HepG2 (cell line): ENCODE results near the gene POLN. TPM values are rescaled to one million over a fixed set of nuclear protein-coding genes. Genes with fewer than 3 reads are reported as not detected.

ENCODE experiments used
- ATF1 ChIP-seq: IDR thresholded peaks from 2 replicates; pipeline ENCODE4 v1.6.1; 2016; ENCODE audit warnings: mild to moderate bottlenecking, control low read depth
- CHD2 ChIP-seq: IDR thresholded peaks from 2 replicates; pipeline ENCODE4 v1.6.1; 2011; ENCODE audit warnings: low read depth, low read length, improper control_type of control experiment
- DBP ChIP-seq: sonication (generic); formaldehyde crosslinking; IDR thresholded peaks from 2 replicates; pipeline ENCODE4 v1.4.0; 2020; ENCODE audit warnings: missing genetic modification reagents; ENCODE audit errors: not compliant biosample characterization
- ERF ChIP-seq: IDR thresholded peaks from 2 replicates; pipeline ENCODE4 v1.6.1; 2018; ENCODE audit warnings: missing biosample characterization, missing genetic modification reagents
- FOSL1 ChIP-seq: sonication (generic); formaldehyde crosslinking; IDR thresholded peaks from 2 replicates; pipeline ENCODE4 v1.9.0; 2021; ENCODE audit warnings: missing genetic modification reagents, borderline replicate concordance
- FOXA1 ChIP-seq, 2 experiments: fragments of 450-650 bp in 1 of 2; sonication (generic) in 1 of 2; formaldehyde crosslinking in 1 of 2; IDR thresholded peaks; 2 replicates each; pipeline versions ENCODE4 v1.4.0 to v1.6.1; 2016 to 2020; ENCODE audit warnings: missing genetic modification reagents in 1 of 2
- GPBP1L1 ChIP-seq: sonication (generic); formaldehyde crosslinking; IDR thresholded peaks from 2 replicates; pipeline ENCODE4 v1.5.0; 2020; ENCODE audit warnings: mild to moderate bottlenecking, missing genetic modification reagents
- GZF1 ChIP-seq: sonication (generic); formaldehyde crosslinking; IDR thresholded peaks from 2 replicates; pipeline ENCODE4 v1.5.1; 2020; ENCODE audit warnings: mild to moderate bottlenecking, missing genetic modification reagents
- HNRNPH1 ChIP-seq: fragments of 200-400 bp; formaldehyde crosslinking; optimal IDR thresholded peaks from 2 replicates; pipeline ENCODE3; 2017; ENCODE audit warnings: mild to moderate bottlenecking, low read depth, low read length
- KDM5A ChIP-seq: fragments of 200-600 bp; sonication (generic); IDR thresholded peaks from 2 replicates; pipeline ENCODE4 v1.7.0; 2018; ENCODE audit warnings: antibody characterized with exemption, mild to moderate bottlenecking, low read length, borderline replicate concordance
- KLF16 ChIP-seq, 2 experiments: sonication (generic) in 1 of 2; formaldehyde crosslinking in 1 of 2; IDR thresholded peaks; 2 replicates each; pipeline versions ENCODE4 v1.6.1 to v1.8.0; 2016 to 2023; ENCODE audit warnings: missing genetic modification reagents in 2 of 2, missing compliant biosample characterization in 1 of 2
- LCORL ChIP-seq, 2 experiments: fragments of 450-650 bp in 1 of 2; sonication (generic) in 1 of 2; formaldehyde crosslinking in 1 of 2; IDR thresholded peaks; 2 replicates each; pipeline versions ENCODE4 v1.5.0 to v1.6.1; 2017 to 2020; ENCODE audit warnings: antibody characterized with exemption in 1 of 2, missing genetic modification reagents in 1 of 2
- MYC ChIP-seq: sonication (generic); formaldehyde crosslinking; IDR thresholded peaks from 2 replicates; pipeline ENCODE4 v1.9.0; 2021; ENCODE audit warnings: missing genetic modification reagents, borderline replicate concordance
- NFRKB ChIP-seq: fragments of 450-650 bp; IDR thresholded peaks from 2 replicates; pipeline ENCODE4 v1.6.1; 2017
- RAD51 ChIP-seq: fragments of 450-650 bp; IDR thresholded peaks from 2 replicates; pipeline ENCODE4 v1.6.1; 2016; ENCODE audit warnings: borderline replicate concordance
- RFX1 ChIP-seq: fragments of 450-650 bp; IDR thresholded peaks from 2 replicates; pipeline ENCODE4 v1.6.1; 2017
- RXRA ChIP-seq: sonication (generic); formaldehyde crosslinking; IDR thresholded peaks from 2 replicates; pipeline ENCODE4 v1.5.1; 2020; ENCODE audit warnings: missing genetic modification reagents
- SMYD3 ChIP-seq: sonication (generic); formaldehyde crosslinking; IDR thresholded peaks from 2 replicates; pipeline ENCODE4 v1.8.1; 2023; ENCODE audit warnings: mild to moderate bottlenecking, missing genetic modification reagents
- SNRNP70 ChIP-seq: fragments of 200-400 bp; formaldehyde crosslinking; IDR thresholded peaks from 2 replicates; pipeline ENCODE4 v1.6.1; 2017; ENCODE audit warnings: mild to moderate bottlenecking, low read depth, low read length, moderate library complexity
- TFAP4 ChIP-seq: sonication (generic); IDR thresholded peaks from 2 replicates; pipeline ENCODE4 v1.6.1; 2016; ENCODE audit warnings: low read depth, borderline replicate concordance
- ZFP41 ChIP-seq: sonication (generic); formaldehyde crosslinking; IDR thresholded peaks from 2 replicates; pipeline ENCODE4 v1.4.0; 2020; ENCODE audit warnings: mild to moderate bottlenecking, missing genetic modification reagents, borderline replicate concordance
- ZFYVE20 ChIP-seq: sonication (generic); formaldehyde crosslinking; IDR thresholded peaks from 2 replicates; pipeline ENCODE4 v1.8.0; 2023; ENCODE audit warnings: low read depth, mild to moderate bottlenecking, moderate library complexity, missing genetic modification reagents, borderline replicate concordance
- ZKSCAN8 ChIP-seq: IDR thresholded peaks from 2 replicates; pipeline ENCODE4 v1.6.1; 2016; ENCODE audit warnings: borderline replicate concordance, missing genetic modification reagents, missing compliant biosample characterization
- ZNF282 ChIP-seq: fragments of 450-650 bp; IDR thresholded peaks from 2 replicates; pipeline ENCODE4 v1.6.1; 2018; ENCODE audit not compliant: partially characterized antibody
- ZNF33A ChIP-seq: sonication (generic); formaldehyde crosslinking; IDR thresholded peaks from 2 replicates; pipeline ENCODE4 v1.5.1; 2020; ENCODE audit warnings: missing genetic modification reagents, mild to moderate bottlenecking, moderate library complexity, borderline replicate concordance
- ZNF501 ChIP-seq: sonication (generic); formaldehyde crosslinking; IDR thresholded peaks from 2 replicates; pipeline ENCODE4 v1.5.1; 2020; ENCODE audit warnings: mild to moderate bottlenecking, moderate library complexity, missing genetic modification reagents
- ZNF543 ChIP-seq: sonication (generic); formaldehyde crosslinking; IDR thresholded peaks from 2 replicates; pipeline ENCODE4 v1.4.0; 2020; ENCODE audit warnings: mild to moderate bottlenecking, missing genetic modification reagents
- ZNF614 ChIP-seq: IDR thresholded peaks from 2 replicates; pipeline ENCODE4 v1.6.1; 2018; ENCODE audit warnings: missing biosample characterization, missing genetic modification reagents, inconsistent platforms, borderline replicate concordance
- ZNF713 ChIP-seq: sonication (generic); formaldehyde crosslinking; IDR thresholded peaks from 2 replicates; pipeline ENCODE4 v1.4.0; 2020; ENCODE audit warnings: mild to moderate bottlenecking, missing genetic modification reagents
- ZNF768 ChIP-seq: sonication (generic); formaldehyde crosslinking; IDR thresholded peaks from 2 replicates; pipeline ENCODE4 v1.4.0; 2020; ENCODE audit warnings: missing genetic modification reagents
- ZSCAN31 ChIP-seq: sonication (generic); formaldehyde crosslinking; IDR thresholded peaks from 2 replicates; pipeline ENCODE4 v1.5.0; 2020; ENCODE audit warnings: low read depth, mild to moderate bottlenecking, missing genetic modification reagents
- polyA plus RNA-seq, 8 experiments: library from polyadenylated mRNA; depleted of rRNA in 3 of 8; stranded (reverse) in 7 of 8; unstranded in 1 of 8; fragments of >200 nt; fragmentation: Illumina TruSeq in 4 of 8; extraction: Trizol in 4 of 8; gene quantifications; 2 replicates each; pipeline versions ENCODE4 v1.2.1 to v1.2.3, GENCODE V29; 2011 to 2016; ENCODE audit warnings: low read depth in 4 of 8, missing spikeins in 1 of 8, mixed read lengths in 1 of 8; ENCODE audit not compliant: insufficient read depth in 1 of 8
- total RNA-seq, 5 experiments: library from RNA; depleted of rRNA; stranded (reverse); fragments of >200 nt; fragmentation: Illumina TruSeq; extraction: Trizol; gene quantifications; 2 replicates each; pipeline ENCODE4 v1.2.3, GENCODE V29; 2016; ENCODE audit warnings: low read depth in 1 of 5

Gene POLN
- total and polyA plus RNA-seq, 2 of the 13 experiments (the other 11 are each of a cell fraction or from before 2014, with no cell fraction given) = 0.93 to 1.5 TPM

- TF ChIP-seq RXRA (peak; percentile 54; the same call in 1 of the 2 replicates), ZFYVE20 (CRISPR knock-in tag) (no peak), DBP (no peak), ZKSCAN8 (CRISPR knock-in tag) (no peak), ZNF33A (CRISPR knock-in tag) (no peak), KLF16 (CRISPR knock-in tag; IDR thresholded peaks at IDR 0.05) (no peak), ATF1 (CRISPR knock-in tag) (no peak), LCORL (IDR thresholded peaks at IDR 0.05) (no peak), LCORL (CRISPR knock-in tag; IDR thresholded peaks at IDR 0.05) (peak; percentile 63; the same call in 1 of the 2 replicates), ZNF713 (CRISPR knock-in tag) (no peak), MYC (no peak), NFRKB (no peak), RFX1 (no peak), SNRNP70 (no peak), KDM5A (no peak), ZNF282 (no peak), GZF1 (CRISPR knock-in tag) (no peak), GPBP1L1 (CRISPR knock-in tag) (no peak), HNRNPH1 (no peak), ZFP41 (no peak), SMYD3 (CRISPR knock-in tag) (no peak), FOXA1 (IDR thresholded peaks at IDR 0.05) (no peak), FOXA1 (CRISPR knock-in tag; IDR thresholded peaks at IDR 0.05) (peak; percentile 68), FOSL1 (CRISPR knock-in tag) (no peak), ERF (CRISPR knock-in tag) (no peak), ZSCAN31 (CRISPR knock-in tag) (no peak), ZNF614 (CRISPR knock-in tag) (0 out of 2 replicates have a peak, but pooled peaks have one; percentile 38), CHD2 (no peak), RAD51 (no peak), ZNF501 (CRISPR knock-in tag) (no peak), ZNF543 (no peak), TFAP4 (peak; percentile 39; the same call in 1 of the 2 replicates), ZNF768 (no peak)
Observed at GRCh38 chr4:2172627-2173231, 69.2 kb downstream of the POLN start (continued).
